Measurements from ENCODE around the gene RDH16.
"Not testable (repeated sequence)": the region's sequence is repeated elsewhere in the genome, so short reads cannot be mapped to it uniquely, and the experiment has no call there.

RDH16 gene

GRCh38 chr12:56980941-56981530 is 23.6 kb upstream of the RDH16 start:
- H3K4me1 Mint-ChIP-seq: no peaks in the 10 kb centered on the region
- H3K36me3 Mint-ChIP-seq: no peaks in the 10 kb centered on the region
- DNase-seq: no peak
- H3K9me3 Mint-ChIP-seq: no peaks in the 10 kb centered on the region
- H3K4me3 Mint-ChIP-seq: no peak overlapping the region
- CTCF ChIA-PET: interaction anchor here (1.6 kb wide), 1 partner anchor 13 kb away, joined by 3 read pairs; no protein-coding TSS in a partner anchor
- H3K27me3 Mint-ChIP-seq: no peaks in the 10 kb centered on the region
- no peak overlapping the region for H3K27ac Mint-ChIP-seq

DNA sequence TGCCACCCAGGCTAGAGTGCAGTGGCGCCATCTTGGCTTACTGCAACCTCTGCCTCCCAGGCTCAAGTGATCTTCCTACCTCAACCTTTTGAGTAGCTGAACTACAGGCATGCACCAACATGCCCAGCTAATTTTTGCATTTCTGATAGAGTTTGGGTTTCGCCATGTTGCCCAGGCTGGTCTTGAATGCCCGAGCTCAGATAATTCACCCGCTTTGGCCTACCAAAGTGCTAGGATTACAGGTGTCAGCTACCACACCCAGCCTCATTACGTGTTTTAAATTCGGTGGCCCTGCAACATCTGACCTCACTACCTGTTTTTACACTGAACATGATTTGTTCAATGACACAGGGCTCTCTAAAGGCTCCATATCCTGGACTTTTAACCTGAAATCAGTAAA is 22.9 kb upstream of the RDH16 start:
- Mint-ChIP-seq H3K36me3 (no peaks in the 10 kb centered on the region), H3K27me3 (no peaks in the 10 kb centered on the region), H3K4me3 (no peak overlapping the region), H3K4me1 (no peaks in the 10 kb centered on the region), H3K9me3 (no peaks in the 10 kb centered on the region), H3K27ac (no peak overlapping the region)
- CTCF ChIA-PET: interaction anchor here (1.6 kb wide), 1 partner anchor 13 kb away, joined by 3 read pairs; no protein-coding TSS in a partner anchor
- DNase-seq: no peak

- Mint-ChIP-seq H3K4me1 (no peaks in the 10 kb centered on the region), H3K27me3 (no peaks in the 10 kb centered on the region), H3K27ac (no peak overlapping the region), H3K9me3 (no peaks in the 10 kb centered on the region), H3K4me3 (no peak overlapping the region), H3K36me3 (no peaks in the 10 kb centered on the region)
- no peak for DNase-seq
- CTCF ChIA-PET: interaction anchor here (1.2 to 1.6 kb wide), 2 partner anchors 8 to 14 kb away, joined by 3 read pairs; no protein-coding TSS in a partner anchor
Observed at GRCh38 chr12:56979628-56980027, 22.2 kb upstream of the RDH16 start.

DNA sequence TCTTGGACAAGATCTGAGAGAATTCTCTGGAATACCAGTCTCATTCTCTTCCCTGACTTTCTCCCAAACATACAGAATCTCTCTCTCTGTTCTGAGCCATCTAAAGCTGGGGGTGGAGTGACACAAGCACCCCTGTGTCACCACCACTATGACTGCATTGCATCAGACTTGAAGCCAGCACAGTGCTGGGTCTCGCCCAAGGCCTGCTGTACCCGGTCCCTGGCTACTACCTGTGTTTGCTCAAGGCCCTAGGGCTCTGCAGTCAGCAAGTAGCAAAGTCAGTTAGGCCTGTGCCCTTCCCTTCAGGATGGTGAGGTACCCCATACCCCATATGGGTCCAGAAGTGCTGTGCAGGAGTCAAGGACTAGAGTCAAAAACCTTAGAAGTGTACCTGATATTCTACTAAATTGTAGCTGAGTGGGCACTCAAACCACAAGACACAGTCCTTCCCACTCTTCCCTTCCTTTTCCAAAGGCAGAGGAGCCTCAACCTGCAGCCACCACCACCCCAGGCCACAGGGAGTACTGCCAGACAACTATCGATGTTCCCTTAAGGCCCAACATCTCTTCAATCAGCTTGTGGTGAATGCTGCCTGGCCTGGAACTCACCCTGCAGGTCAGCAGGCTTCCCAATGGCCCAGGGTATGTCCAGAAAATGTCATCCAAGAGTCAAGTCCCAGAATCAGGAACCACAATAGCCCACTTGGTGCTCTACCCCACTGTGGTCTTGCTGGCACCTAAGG is 21.2 kb upstream of the RDH16 start:
- no peaks in the 10 kb centered on the region for H3K27me3 Mint-ChIP-seq
- H3K27ac Mint-ChIP-seq: no peak overlapping the region
- H3K4me1 Mint-ChIP-seq: no peaks in the 10 kb centered on the region
- no peak for DNase-seq
- CTCF ChIA-PET: interaction anchor here (1.2 kb wide), 1 partner anchor 9 kb away, joined by 3 read pairs; no protein-coding TSS in a partner anchor
- no peaks in the 10 kb centered on the region for H3K9me3 Mint-ChIP-seq
- no peaks in the 10 kb centered on the region for H3K36me3 Mint-ChIP-seq
- H3K4me3 Mint-ChIP-seq: no peak overlapping the region

DNA sequence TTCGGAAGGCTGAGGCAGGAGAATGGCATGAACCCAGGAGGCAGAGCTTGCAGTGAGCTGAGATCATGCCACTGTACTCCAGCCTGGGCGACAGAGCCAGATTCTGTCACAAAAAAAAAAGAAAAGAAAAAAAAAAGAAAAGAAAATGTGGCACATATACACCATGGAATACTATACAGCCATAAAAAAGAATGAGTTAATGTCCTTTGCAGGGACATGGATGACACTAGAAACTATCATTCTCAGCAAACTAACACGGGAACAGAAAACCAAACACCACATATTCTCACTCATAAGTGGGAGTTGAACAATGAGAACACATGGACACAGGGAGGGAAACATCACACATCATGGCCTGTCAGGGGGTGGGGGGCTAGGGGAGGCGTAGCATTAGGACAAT is 20.0 kb upstream of the RDH16 start:
- CTCF ChIA-PET: not testable (repeated sequence)

DNA sequence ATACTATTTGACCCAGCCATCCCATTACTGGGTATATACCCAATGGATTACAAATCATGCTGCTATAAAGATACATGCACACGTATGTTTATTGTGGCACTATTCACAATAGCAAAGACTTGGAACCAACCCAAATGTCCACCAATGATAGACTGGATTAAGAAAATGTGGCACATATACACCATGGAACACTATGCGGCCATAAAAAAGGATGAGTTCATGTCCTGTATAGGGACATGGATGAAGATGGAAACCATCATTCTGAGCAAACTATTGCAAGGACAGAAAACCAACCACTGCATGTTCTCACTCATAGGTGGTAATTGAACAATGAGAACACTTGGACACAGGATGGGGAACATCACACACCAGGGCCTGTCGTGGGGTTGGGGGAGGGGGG is 16.8 kb upstream of the RDH16 start:
- H3K4me1 Mint-ChIP-seq, H3K27ac Mint-ChIP-seq, DNase-seq, CTCF ChIA-PET, H3K36me3 Mint-ChIP-seq, H3K9me3 Mint-ChIP-seq, H3K4me3 Mint-ChIP-seq, H3K27me3 Mint-ChIP-seq: not testable (repeated sequence)

More for the DNA sequence above, 20.0 kb upstream of the RDH16 start:
- not testable (repeated sequence) for H3K9me3 Mint-ChIP-seq, H3K4me3 Mint-ChIP-seq, H3K36me3 Mint-ChIP-seq, H3K27ac Mint-ChIP-seq, DNase-seq, H3K27me3 Mint-ChIP-seq, H3K4me1 Mint-ChIP-seq

DNA sequence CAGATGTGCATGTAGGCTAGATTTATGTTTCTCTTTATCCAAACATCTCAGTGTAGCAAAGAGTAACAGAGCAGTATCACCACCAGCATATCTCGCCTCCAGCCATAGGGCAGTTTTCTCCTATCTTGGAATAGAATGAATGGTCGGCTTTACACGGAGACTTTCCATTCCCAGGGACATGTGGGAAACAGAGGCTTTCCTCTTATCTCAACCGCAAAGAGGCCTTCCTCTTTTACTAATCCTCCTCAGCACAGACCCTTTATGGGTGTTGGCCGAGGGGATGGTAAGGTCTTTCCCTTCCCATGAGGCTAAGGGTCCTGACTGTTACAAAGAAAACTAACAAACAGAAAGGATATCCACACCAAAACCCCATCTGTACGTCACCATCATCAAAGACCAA is 11.5 kb upstream of the RDH16 start:
- H3K9me3 Mint-ChIP-seq, H3K36me3 Mint-ChIP-seq, CTCF ChIA-PET, H3K4me1 Mint-ChIP-seq, H3K4me3 Mint-ChIP-seq, H3K27ac Mint-ChIP-seq, DNase-seq: not testable (repeated sequence)
- H3K27me3 Mint-ChIP-seq: peaks cover 10% of the 10 kb centered on the region

DNA sequence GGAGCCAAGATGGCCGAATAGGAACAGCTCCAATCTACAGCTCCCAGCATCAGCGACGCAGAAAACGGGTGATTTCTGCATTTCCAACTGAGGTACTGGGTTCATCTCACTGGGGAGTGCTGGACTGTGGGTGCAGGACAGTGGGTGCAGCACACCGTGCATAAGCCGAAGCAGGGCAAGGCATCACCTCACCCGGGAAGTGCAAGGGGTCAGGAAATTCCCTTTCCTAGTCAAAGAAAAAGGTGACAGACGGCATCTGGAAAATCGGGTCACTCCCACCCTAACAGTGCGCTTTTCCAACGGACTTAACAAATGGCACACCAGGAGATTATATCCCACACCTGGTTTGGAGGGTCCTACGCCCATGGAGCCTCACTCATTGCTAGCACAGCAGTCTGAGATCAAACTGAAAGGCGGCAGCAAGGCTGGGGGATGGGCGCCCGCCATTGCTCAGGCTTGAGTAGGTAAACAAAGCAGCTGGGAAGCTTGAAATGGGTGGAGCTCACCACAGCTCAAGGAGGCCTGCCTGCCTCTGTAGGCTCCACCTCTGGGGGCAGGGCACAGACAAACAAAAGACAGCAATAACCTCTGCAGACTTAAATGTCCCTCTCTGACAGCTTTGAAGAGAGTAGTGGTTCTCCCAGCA is 8.7 kb upstream of the RDH16 start:
- H3K36me3 Mint-ChIP-seq, H3K27ac Mint-ChIP-seq, CTCF ChIA-PET, H3K4me3 Mint-ChIP-seq, H3K9me3 Mint-ChIP-seq, H3K4me1 Mint-ChIP-seq, DNase-seq: not testable (repeated sequence)
- peaks cover 10% of the 10 kb centered on the region for H3K27me3 Mint-ChIP-seq

DNA sequence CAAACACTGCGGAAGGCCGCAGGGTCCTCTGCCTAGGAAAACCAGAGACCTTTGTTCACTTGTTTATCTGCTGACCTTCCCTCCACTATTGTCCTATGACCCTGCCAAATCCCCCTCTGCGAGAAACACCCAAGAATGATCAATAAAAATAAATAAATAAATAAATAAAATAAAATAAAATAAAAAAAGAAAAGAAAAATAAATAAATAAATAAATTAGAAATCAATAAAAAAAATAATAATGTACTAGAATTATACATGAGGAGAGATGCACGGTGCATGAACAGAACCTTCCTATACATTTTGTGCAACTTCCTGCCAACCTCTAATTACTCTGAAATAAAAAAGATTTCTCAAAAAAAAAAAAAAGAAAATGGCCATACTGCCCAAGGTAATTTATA is 7.7 kb upstream of the RDH16 start:
- H3K27me3 Mint-ChIP-seq: peaks cover 14% of the 10 kb centered on the region
- DNase-seq, H3K4me1 Mint-ChIP-seq, H3K27ac Mint-ChIP-seq, H3K9me3 Mint-ChIP-seq, H3K4me3 Mint-ChIP-seq, H3K36me3 Mint-ChIP-seq, CTCF ChIA-PET: not testable (repeated sequence)

GRCh38 chr12:56963557-56963956 is 6.1 kb upstream of the RDH16 start:
- H3K27ac Mint-ChIP-seq, H3K4me1 Mint-ChIP-seq, H3K9me3 Mint-ChIP-seq, H3K4me3 Mint-ChIP-seq, DNase-seq, CTCF ChIA-PET, H3K36me3 Mint-ChIP-seq: not testable (repeated sequence)
- peaks cover 12% of the 10 kb centered on the region for H3K27me3 Mint-ChIP-seq

- Mint-ChIP-seq H3K9me3 (peaks cover 12% of the 10 kb centered on the region), H3K27me3 (peaks cover 20% of the 10 kb centered on the region)
- CTCF ChIA-PET: not testable (repeated sequence)
Observed at GRCh38 chr12:56962247-56962646, 4.8 kb upstream of the RDH16 start.

GRCh38 chr12:56958422-56958821 is 1.0 kb upstream of the RDH16 start:
- no peaks in the 10 kb centered on the region for H3K36me3 Mint-ChIP-seq
- peaks cover 23% of the 10 kb centered on the region for H3K27me3 Mint-ChIP-seq
- no peak for DNase-seq
- no peak overlapping the region for H3K27ac Mint-ChIP-seq
- peaks cover 12% of the 10 kb centered on the region for H3K9me3 Mint-ChIP-seq
- no peaks in the 10 kb centered on the region for H3K4me1 Mint-ChIP-seq
- CTCF ChIA-PET: no interaction called here
- no peak overlapping the region for H3K4me3 Mint-ChIP-seq

More at GRCh38 chr12:56962247-56962646, 4.8 kb upstream of the RDH16 start:
- not testable (repeated sequence) for DNase-seq, H3K4me3 Mint-ChIP-seq, H3K36me3 Mint-ChIP-seq, H3K4me1 Mint-ChIP-seq, H3K27ac Mint-ChIP-seq

- Mint-ChIP-seq H3K27me3 (peaks cover 19% of the 10 kb centered on the region), H3K4me1 (no peaks in the 10 kb centered on the region), H3K9me3 (peaks cover 4% of the 10 kb centered on the region), H3K36me3 (no peaks in the 10 kb centered on the region), H3K27ac (no peak overlapping the region), H3K4me3 (no peak overlapping the region)
- CTCF ChIA-PET: no interaction called here
- DNase-seq: no peak
Observed at GRCh38 chr12:56955631-56956256, 1.7 kb downstream of the RDH16 start.

DNA sequence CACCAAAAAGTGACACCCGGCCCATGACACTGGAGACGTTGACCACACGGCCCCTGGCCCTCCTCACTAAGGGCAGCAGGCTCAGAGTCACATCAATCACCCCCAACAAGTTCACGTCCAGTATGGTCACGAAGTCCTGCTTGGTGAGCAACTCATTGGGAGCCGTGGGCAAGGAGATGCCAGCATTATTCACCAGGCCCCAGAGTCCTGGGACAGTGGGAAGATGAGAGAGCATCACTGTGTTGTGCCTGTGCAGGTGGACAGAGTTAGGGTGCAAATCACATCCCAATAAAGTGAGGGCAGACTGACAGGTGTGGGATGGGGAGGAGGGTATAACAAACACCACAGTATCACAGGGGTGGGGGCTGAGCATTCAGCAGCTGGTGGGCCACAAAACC is 2.5 kb downstream of the RDH16 start:
- H3K36me3 Mint-ChIP-seq: no peaks in the 10 kb centered on the region
- no peaks in the 10 kb centered on the region for H3K4me1 Mint-ChIP-seq
- no peak overlapping the region for H3K27ac Mint-ChIP-seq
- peaks cover 4% of the 10 kb centered on the region for H3K9me3 Mint-ChIP-seq
- H3K4me3 Mint-ChIP-seq: no peak overlapping the region
- no peak for DNase-seq
- CTCF ChIA-PET: no interaction called here
- peaks cover 19% of the 10 kb centered on the region for H3K27me3 Mint-ChIP-seq
